LoVo (cell line): ENCODE data around the gene SHLD2.
A peak's percentile ranks its signal among the peaks of the same experiment; 100 is the strongest.
"Not testable (repeated sequence)": the region's sequence is repeated elsewhere in the genome, so short reads cannot be mapped to it uniquely, and the experiment has no call there.

Source experiments
- DNase-seq: peaks from one replicate; pipeline ENCODE4 v3.0.0-alpha.2; 2016; ENCODE audit warnings: low spot score

Gene SHLD2

GRCh38 chr10:87145598-87145997, 50.6 kb downstream of the SHLD2 start:
- DNase-seq: not testable (repeated sequence)

GRCh38 chr10:87149020-87149609, 54.1 kb downstream of the SHLD2 start:
- not testable (repeated sequence) for DNase-seq

GRCh38 chr10:87151516-87151915, 56.5 kb downstream of the SHLD2 start:
- not testable (repeated sequence) for DNase-seq

- DNase-seq: not testable (repeated sequence)
Observed at GRCh38 chr10:87156841-87157240, 61.8 kb downstream of the SHLD2 start.

GRCh38 chr10:87157821-87158220, 62.8 kb downstream of the SHLD2 start:
- DNase-seq: not testable (repeated sequence)

GRCh38 chr10:87162703-87163293, 67.8 kb downstream of the SHLD2 start:
- not testable (repeated sequence) for DNase-seq

- DNase-seq: not testable (repeated sequence)
Observed at GRCh38 chr10:87163414-87163813, 68.4 kb downstream of the SHLD2 start.

GRCh38 chr10:87169857-87170256, 74.9 kb downstream of the SHLD2 start:
- DNase-seq: not testable (repeated sequence)

- not testable (repeated sequence) for DNase-seq
Observed at GRCh38 chr10:87170705-87171104, 75.7 kb downstream of the SHLD2 start.

- DNase-seq: not testable (repeated sequence)
Observed at GRCh38 chr10:87171670-87172069, 76.7 kb downstream of the SHLD2 start.

GRCh38 chr10:87172178-87172577, 77.2 kb downstream of the SHLD2 start:
- not testable (repeated sequence) for DNase-seq

- not testable (repeated sequence) for DNase-seq
Observed at GRCh38 chr10:87177587-87177986, 82.6 kb downstream of the SHLD2 start.

GRCh38 chr10:87184421-87184820, 89.4 kb downstream of the SHLD2 start:
- not testable (repeated sequence) for DNase-seq

- DNase-seq: not testable (repeated sequence)
Observed at GRCh38 chr10:87186016-87186415, 91.0 kb downstream of the SHLD2 start.

GRCh38 chr10:87187573-87187972, 92.6 kb downstream of the SHLD2 start:
- not testable (repeated sequence) for DNase-seq

- not testable (repeated sequence) for DNase-seq
Observed at GRCh38 chr10:87191841-87192240, 96.8 kb downstream of the SHLD2 start.

GRCh38 chr10:87200924-87201323, 105.9 kb downstream of the SHLD2 start:
- peak; percentile 71 for DNase-seq

- DNase-seq: not testable (repeated sequence)
Observed at GRCh38 chr10:87204801-87205200, 109.8 kb downstream of the SHLD2 start.

GRCh38 chr10:87206922-87207321, 111.9 kb downstream of the SHLD2 start:
- DNase-seq: not testable (repeated sequence)

GRCh38 chr10:87210309-87210708, 115.3 kb downstream of the SHLD2 start:
- DNase-seq: not testable (repeated sequence)

- DNase-seq: peak; percentile 1
Observed at GRCh38 chr10:87211848-87212247, 116.8 kb downstream of the SHLD2 start.

GRCh38 chr10:87213150-87213765, 118.3 kb downstream of the SHLD2 start:
- DNase-seq: not testable (repeated sequence)

GRCh38 chr10:87213806-87214205, 118.8 kb downstream of the SHLD2 start:
- DNase-seq: not testable (repeated sequence)
